HepG2 (cell line): ENCODE results near the gene COLGALT1.

Experiments
- AGO2 ChIP-seq: fragments of 200-400 bp; formaldehyde crosslinking; optimal IDR thresholded peaks from 2 replicates; pipeline ENCODE3; 2017; ENCODE audit warnings: mild to moderate bottlenecking, low read depth, low read length, moderate library complexity
- ELF1 ChIP-seq: sonication (generic); formaldehyde crosslinking; IDR thresholded peaks from 2 replicates; pipeline ENCODE4 v1.4.0; 2020; ENCODE audit warnings: missing genetic modification reagents
- ESRRA ChIP-seq: sonication (generic); formaldehyde crosslinking; IDR thresholded peaks from 2 replicates; pipeline ENCODE4 v1.5.1; 2020; ENCODE audit warnings: mild to moderate bottlenecking, low read depth, missing genetic modification reagents
- NFKBIZ ChIP-seq: IDR thresholded peaks from 2 replicates; pipeline ENCODE4 v1.6.1; 2018; ENCODE audit warnings: missing genetic modification reagents, missing compliant biosample characterization
- RBM39 ChIP-seq: fragments of 200-400 bp; formaldehyde crosslinking; IDR thresholded peaks from one replicate; pipeline ENCODE4 v1.6.1; 2018; ENCODE audit warnings: antibody characterized with exemption, mild to moderate bottlenecking, low read depth, low read length; ENCODE audit not compliant: poor library complexity, severe bottlenecking
- ZFP41 ChIP-seq: sonication (generic); formaldehyde crosslinking; IDR thresholded peaks from 2 replicates; pipeline ENCODE4 v1.4.0; 2020; ENCODE audit warnings: mild to moderate bottlenecking, missing genetic modification reagents, borderline replicate concordance
- ZSCAN21 ChIP-seq: sonication (generic); formaldehyde crosslinking; IDR thresholded peaks from 2 replicates; pipeline ENCODE4 v1.8.0; 2022; ENCODE audit warnings: mild to moderate bottlenecking, missing genetic modification reagents, moderate library complexity, borderline replicate concordance
- ZSCAN29 ChIP-seq: sonication (generic); formaldehyde crosslinking; conservative IDR thresholded peaks from 2 replicates; pipeline ENCODE4 v1.4.0; 2020; ENCODE audit warnings: mild to moderate bottlenecking, missing genetic modification reagents
- TF ChIP-seq, protein P1 (sequence below): sonication (generic); formaldehyde crosslinking; IDR thresholded peaks from 2 replicates; pipeline ENCODE4 v1.4.0; 2020; ENCODE audit warnings: missing genetic modification reagents
- TF ChIP-seq, protein P2 (sequence below): sonication (generic); formaldehyde crosslinking; IDR thresholded peaks from 2 replicates; pipeline ENCODE4 v1.5.0; 2020; ENCODE audit warnings: mild to moderate bottlenecking, missing genetic modification reagents, moderate library complexity
- TF ChIP-seq, protein P3 (sequence below): sonication (generic); formaldehyde crosslinking; IDR thresholded peaks from 2 replicates; pipeline ENCODE4 v1.5.0; 2020; ENCODE audit warnings: missing genetic modification reagents, mild to moderate bottlenecking, borderline replicate concordance
- TF ChIP-seq, protein P4 (sequence below): sonication (generic); formaldehyde crosslinking; IDR thresholded peaks from 2 replicates; pipeline ENCODE4 v1.4.0; 2020; ENCODE audit warnings: mild to moderate bottlenecking, low read depth, missing genetic modification reagents

GRCh38 chr19:17610384-17610783 is 54.9 kb downstream of the COLGALT1 start:
- TF ChIP-seq, protein P1, sequence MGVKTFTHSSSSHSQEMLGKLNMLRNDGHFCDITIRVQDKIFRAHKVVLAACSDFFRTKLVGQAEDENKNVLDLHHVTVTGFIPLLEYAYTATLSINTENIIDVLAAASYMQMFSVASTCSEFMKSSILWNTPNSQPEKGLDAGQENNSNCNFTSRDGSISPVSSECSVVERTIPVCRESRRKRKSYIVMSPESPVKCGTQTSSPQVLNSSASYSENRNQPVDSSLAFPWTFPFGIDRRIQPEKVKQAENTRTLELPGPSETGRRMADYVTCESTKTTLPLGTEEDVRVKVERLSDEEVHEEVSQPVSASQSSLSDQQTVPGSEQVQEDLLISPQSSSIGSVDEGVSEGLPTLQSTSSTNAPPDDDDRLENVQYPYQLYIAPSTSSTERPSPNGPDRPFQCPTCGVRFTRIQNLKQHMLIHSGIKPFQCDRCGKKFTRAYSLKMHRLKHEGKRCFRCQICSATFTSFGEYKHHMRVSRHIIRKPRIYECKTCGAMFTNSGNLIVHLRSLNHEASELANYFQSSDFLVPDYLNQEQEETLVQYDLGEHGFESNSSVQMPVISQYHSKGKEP (CRISPR knock-in tag), result no peak
- TF ChIP-seq, protein P2, sequence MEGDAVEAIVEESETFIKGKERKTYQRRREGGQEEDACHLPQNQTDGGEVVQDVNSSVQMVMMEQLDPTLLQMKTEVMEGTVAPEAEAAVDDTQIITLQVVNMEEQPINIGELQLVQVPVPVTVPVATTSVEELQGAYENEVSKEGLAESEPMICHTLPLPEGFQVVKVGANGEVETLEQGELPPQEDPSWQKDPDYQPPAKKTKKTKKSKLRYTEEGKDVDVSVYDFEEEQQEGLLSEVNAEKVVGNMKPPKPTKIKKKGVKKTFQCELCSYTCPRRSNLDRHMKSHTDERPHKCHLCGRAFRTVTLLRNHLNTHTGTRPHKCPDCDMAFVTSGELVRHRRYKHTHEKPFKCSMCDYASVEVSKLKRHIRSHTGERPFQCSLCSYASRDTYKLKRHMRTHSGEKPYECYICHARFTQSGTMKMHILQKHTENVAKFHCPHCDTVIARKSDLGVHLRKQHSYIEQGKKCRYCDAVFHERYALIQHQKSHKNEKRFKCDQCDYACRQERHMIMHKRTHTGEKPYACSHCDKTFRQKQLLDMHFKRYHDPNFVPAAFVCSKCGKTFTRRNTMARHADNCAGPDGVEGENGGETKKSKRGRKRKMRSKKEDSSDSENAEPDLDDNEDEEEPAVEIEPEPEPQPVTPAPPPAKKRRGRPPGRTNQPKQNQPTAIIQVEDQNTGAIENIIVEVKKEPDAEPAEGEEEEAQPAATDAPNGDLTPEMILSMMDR (CRISPR knock-in tag), result no peak
- no peak for TF ChIP-seq ESRRA
- TF ChIP-seq, protein P3, sequence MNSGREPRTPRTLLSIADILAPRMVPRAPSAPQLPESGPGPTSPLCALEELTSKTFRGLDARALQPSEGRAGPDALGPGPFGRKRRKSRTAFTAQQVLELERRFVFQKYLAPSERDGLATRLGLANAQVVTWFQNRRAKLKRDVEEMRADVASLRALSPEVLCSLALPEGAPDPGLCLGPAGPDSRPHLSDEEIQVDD (CRISPR knock-in tag), result no peak
- TF ChIP-seq, protein P4, sequence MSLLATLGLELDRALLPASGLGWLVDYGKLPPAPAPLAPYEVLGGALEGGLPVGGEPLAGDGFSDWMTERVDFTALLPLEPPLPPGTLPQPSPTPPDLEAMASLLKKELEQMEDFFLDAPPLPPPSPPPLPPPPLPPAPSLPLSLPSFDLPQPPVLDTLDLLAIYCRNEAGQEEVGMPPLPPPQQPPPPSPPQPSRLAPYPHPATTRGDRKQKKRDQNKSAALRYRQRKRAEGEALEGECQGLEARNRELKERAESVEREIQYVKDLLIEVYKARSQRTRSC (CRISPR knock-in tag), result no peak
- TF ChIP-seq ZSCAN29, result no peak
- no peak for TF ChIP-seq ELF1 (CRISPR knock-in tag)
- no peak for TF ChIP-seq RBM39
- no peak for TF ChIP-seq NFKBIZ (CRISPR knock-in tag)
- TF ChIP-seq ZFP41 (CRISPR knock-in tag), result no peak
- no peak for TF ChIP-seq ZSCAN21 (CRISPR knock-in tag)
- no peak for TF ChIP-seq AGO2
